Neural progenitor cell (in vitro differentiated cells): ENCODE measurements around the gene ELK1.

Experiments used
- CTCF ChIP-seq: fragments of 200-600 bp; sonication (generic); IDR thresholded peaks from 2 replicates; pipeline ENCODE4 v1.5.1; 2017; ENCODE audit warnings: antibody characterized with exemption, mild to moderate bottlenecking
- EZH2 ChIP-seq: fragments of 200-600 bp; sonication (generic); IDR thresholded peaks from 2 replicates; pipeline ENCODE4 v1.6.1; 2017; ENCODE audit warnings: antibody characterized with exemption, mild to moderate bottlenecking, moderate library complexity
- EZH2phosphoT487 ChIP-seq: fragments of 200-600 bp; sonication (generic); IDR thresholded peaks from 2 replicates; pipeline ENCODE4 v1.6.1; 2017; ENCODE audit warnings: antibody characterized with exemption

GRCh38 chrX:47683184-47683828 lies 32.9 kb upstream of the ELK1 start:
- TF ChIP-seq CTCF = no peak
- TF ChIP-seq EZH2 = no peak
- no peak for TF ChIP-seq EZH2phosphoT487
